ENCODE data around the gene LAMTOR5. TPM values are rescaled to one million over a fixed set of nuclear protein-coding genes. Genes with fewer than 3 reads are reported as not detected.
A peak's percentile ranks its signal among the peaks of the same experiment; 100 is the strongest.

The LAMTOR5 gene
- total RNA-seq, 1 donor from 2014 or later, result 135 TPM

- Mint-ChIP-seq H3K27me3 (ENCODE audit: unreplicated experiment) (peaks cover 8% of the 10 kb centered on the region), H3K27ac (ENCODE audit: unreplicated experiment) (no peak overlapping the region), H3K4me3 (ENCODE audit: unreplicated experiment) (no peak overlapping the region), H3K4me1 (ENCODE audit: low read depth, unreplicated experiment) (peaks cover 5% of the 10 kb centered on the region), H3K9me3 (ENCODE audit: unreplicated experiment) (no peaks in the 10 kb centered on the region), H3K36me3 (ENCODE audit: unreplicated experiment) (no peaks in the 10 kb centered on the region)
- no peak for TF ChIP-seq CTCF (IDR thresholded peaks at IDR 0.05; ENCODE audit: partially characterized antibody, unreplicated experiment)
- DNase-seq, result no peak
These were observed 27.5 kb upstream of the LAMTOR5 start for GRCh38 chr1:110434946-110435345.

GRCh38 chr1:110433803-110434202, 26.3 kb upstream of the LAMTOR5 start:
- DNase-seq, result peak; percentile 43
- Mint-ChIP-seq H3K4me3 (ENCODE audit: unreplicated experiment) (peak overlapping the region; percentile 15), H3K9me3 (ENCODE audit: unreplicated experiment) (no peaks in the 10 kb centered on the region), H3K4me1 (ENCODE audit: low read depth, unreplicated experiment) (peaks cover 5% of the 10 kb centered on the region), H3K27me3 (ENCODE audit: unreplicated experiment) (peaks cover 8% of the 10 kb centered on the region), H3K27ac (ENCODE audit: unreplicated experiment) (no peak overlapping the region), H3K36me3 (ENCODE audit: unreplicated experiment) (no peaks in the 10 kb centered on the region)
- TF ChIP-seq CTCF (IDR thresholded peaks at IDR 0.05; ENCODE audit: partially characterized antibody, unreplicated experiment), result no peak

- DNase-seq, result no peak
- peaks cover 8% of the 10 kb centered on the region for H3K27me3 Mint-ChIP-seq (ENCODE audit: unreplicated experiment)
- H3K4me1 Mint-ChIP-seq (ENCODE audit: low read depth, unreplicated experiment), result peaks cover 5% of the 10 kb centered on the region
- H3K36me3 Mint-ChIP-seq (ENCODE audit: unreplicated experiment), result no peaks in the 10 kb centered on the region
- no peaks in the 10 kb centered on the region for H3K9me3 Mint-ChIP-seq (ENCODE audit: unreplicated experiment)
- no peak overlapping the region for H3K27ac Mint-ChIP-seq (ENCODE audit: unreplicated experiment)
- TF ChIP-seq CTCF (IDR thresholded peaks at IDR 0.05; ENCODE audit: partially characterized antibody, unreplicated experiment), result no peak
- H3K4me3 Mint-ChIP-seq (ENCODE audit: unreplicated experiment), result no peak overlapping the region
These were observed 25.7 kb upstream of the LAMTOR5 start for GRCh38 chr1:110433213-110433612.

GRCh38 chr1:110430901-110431300, 23.4 kb upstream of the LAMTOR5 start:
- Mint-ChIP-seq H3K9me3 (ENCODE audit: unreplicated experiment) (no peaks in the 10 kb centered on the region), H3K27ac (ENCODE audit: unreplicated experiment) (no peak overlapping the region), H3K4me3 (ENCODE audit: unreplicated experiment) (no peak overlapping the region), H3K27me3 (ENCODE audit: unreplicated experiment) (peaks cover 8% of the 10 kb centered on the region), H3K36me3 (ENCODE audit: unreplicated experiment) (no peaks in the 10 kb centered on the region), H3K4me1 (ENCODE audit: low read depth, unreplicated experiment) (peaks cover 5% of the 10 kb centered on the region)
- TF ChIP-seq CTCF (IDR thresholded peaks at IDR 0.05; ENCODE audit: partially characterized antibody, unreplicated experiment), result no peak
- no peak for DNase-seq

GRCh38 chr1:110430366-110430765, 22.9 kb upstream of the LAMTOR5 start:
- Mint-ChIP-seq H3K4me1 (ENCODE audit: low read depth, unreplicated experiment) (peaks cover 7% of the 10 kb centered on the region), H3K4me3 (ENCODE audit: unreplicated experiment) (no peak overlapping the region), H3K27me3 (ENCODE audit: unreplicated experiment) (peaks cover 8% of the 10 kb centered on the region), H3K36me3 (ENCODE audit: unreplicated experiment) (no peaks in the 10 kb centered on the region), H3K9me3 (ENCODE audit: unreplicated experiment) (no peaks in the 10 kb centered on the region), H3K27ac (ENCODE audit: unreplicated experiment) (no peak overlapping the region)
- DNase-seq, result no peak
- no peak for TF ChIP-seq CTCF (IDR thresholded peaks at IDR 0.05; ENCODE audit: partially characterized antibody, unreplicated experiment)

Data from glutamatergic neuron (in vitro differentiated cells).